Measurements from ENCODE around the gene SLC26A2. TPM values are rescaled to one million over a fixed set of nuclear protein-coding genes. Genes with fewer than 3 reads are reported as not detected.

The SLC26A2 gene
- total and polyA plus RNA-seq, 11 donors, result 1.5 to 22.1 (median 6.8) TPM

DNA sequence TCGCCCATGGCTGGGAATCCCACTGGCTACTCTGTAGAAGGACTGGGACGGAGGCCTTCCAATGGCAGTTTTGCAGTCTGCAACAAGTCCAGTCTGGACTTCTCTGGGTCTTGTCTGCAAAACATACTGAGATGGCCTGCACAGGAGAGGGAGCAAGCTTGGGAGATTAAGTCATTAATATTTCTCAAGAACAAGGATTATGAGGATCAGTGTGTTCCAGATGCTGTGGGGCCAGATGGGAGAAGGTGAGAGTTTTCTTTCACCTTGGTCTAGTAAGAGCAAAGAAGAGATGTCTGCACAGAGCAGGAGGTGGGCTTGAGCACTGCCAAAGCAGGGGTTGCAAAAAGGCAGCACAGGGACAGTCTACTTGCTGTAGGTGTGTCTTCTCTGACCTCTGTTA is 15.9 kb upstream of the SLC26A2 start, which contains the start of gene PDE6A:
Gene PDE6A (minus strand): TSS at position 128 of the 400 bp plus-strand sequence. CDS start 120 bp downstream, at position 8.
- WGBS, 4 donors, result 93 to 100% (median 96%) methylated on average over 2 of the region's 2 CpGs
- Histone ChIP-seq H3K4me1 (peaks cover 0 to 6% (median 2%) of the 10 kb centered on the region in 12 donors), H3K27ac (no peak within 1 kb of the TSS), H3K9me3 (no peaks in the 10 kb centered on the region), H3K36me3 (no peaks in the 10 kb centered on the region), H3K4me3 (no peak within 1 kb of the TSS), H3K27me3 (no peaks in the 10 kb centered on the region)
- TF ChIP-seq, protein P1, sequence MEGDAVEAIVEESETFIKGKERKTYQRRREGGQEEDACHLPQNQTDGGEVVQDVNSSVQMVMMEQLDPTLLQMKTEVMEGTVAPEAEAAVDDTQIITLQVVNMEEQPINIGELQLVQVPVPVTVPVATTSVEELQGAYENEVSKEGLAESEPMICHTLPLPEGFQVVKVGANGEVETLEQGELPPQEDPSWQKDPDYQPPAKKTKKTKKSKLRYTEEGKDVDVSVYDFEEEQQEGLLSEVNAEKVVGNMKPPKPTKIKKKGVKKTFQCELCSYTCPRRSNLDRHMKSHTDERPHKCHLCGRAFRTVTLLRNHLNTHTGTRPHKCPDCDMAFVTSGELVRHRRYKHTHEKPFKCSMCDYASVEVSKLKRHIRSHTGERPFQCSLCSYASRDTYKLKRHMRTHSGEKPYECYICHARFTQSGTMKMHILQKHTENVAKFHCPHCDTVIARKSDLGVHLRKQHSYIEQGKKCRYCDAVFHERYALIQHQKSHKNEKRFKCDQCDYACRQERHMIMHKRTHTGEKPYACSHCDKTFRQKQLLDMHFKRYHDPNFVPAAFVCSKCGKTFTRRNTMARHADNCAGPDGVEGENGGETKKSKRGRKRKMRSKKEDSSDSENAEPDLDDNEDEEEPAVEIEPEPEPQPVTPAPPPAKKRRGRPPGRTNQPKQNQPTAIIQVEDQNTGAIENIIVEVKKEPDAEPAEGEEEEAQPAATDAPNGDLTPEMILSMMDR (IDR thresholded peaks at IDR 0.05), result no peak
- TF ChIP-seq POLR2A (IDR thresholded peaks at IDR 0.05), result no peak
- ATAC-seq (no peak), DNase-seq (no peak)
- intact Hi-C loops (cut with DNase I), result no loop called here

DNA sequence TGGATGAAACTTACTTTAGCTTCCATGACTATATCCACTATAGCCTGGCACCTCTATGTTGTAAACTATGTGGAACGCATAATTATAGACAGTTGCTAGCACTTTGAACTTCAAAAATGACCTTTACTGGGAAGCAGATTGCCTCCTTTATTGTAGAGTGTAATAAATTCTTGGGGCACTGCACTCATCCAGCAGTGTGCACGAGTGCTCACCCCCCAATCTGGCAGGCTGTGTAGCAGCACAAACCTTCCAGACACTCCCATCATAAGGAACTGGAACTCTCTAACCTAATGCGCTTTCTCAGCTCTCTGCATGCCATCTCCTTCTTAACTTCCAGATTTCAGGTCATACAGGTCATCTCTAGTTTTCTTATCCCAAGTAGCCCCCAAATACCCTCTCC is 14.4 kb upstream of the SLC26A2 start:
- 87 to 93% (median 90%) methylated on average over 3 of the region's 3 CpGs for WGBS, 4 donors
- no peak overlapping the region for H3K27ac ChIP-seq
- H3K4me3 ChIP-seq, result no peak overlapping the region
- H3K9me3 ChIP-seq, result no peaks in the 10 kb centered on the region
- no peaks in the 10 kb centered on the region for H3K36me3 ChIP-seq
- no peak for ATAC-seq
- TF ChIP-seq, protein P1 (IDR thresholded peaks at IDR 0.05), result no peak
- no peak for TF ChIP-seq POLR2A (IDR thresholded peaks at IDR 0.05)
- intact Hi-C loops (cut with DNase I), result no loop called here
- DNase-seq, result no peak
- no peaks in the 10 kb centered on the region for H3K27me3 ChIP-seq
- no peaks in the 10 kb centered on the region for H3K4me1 ChIP-seq

DNA sequence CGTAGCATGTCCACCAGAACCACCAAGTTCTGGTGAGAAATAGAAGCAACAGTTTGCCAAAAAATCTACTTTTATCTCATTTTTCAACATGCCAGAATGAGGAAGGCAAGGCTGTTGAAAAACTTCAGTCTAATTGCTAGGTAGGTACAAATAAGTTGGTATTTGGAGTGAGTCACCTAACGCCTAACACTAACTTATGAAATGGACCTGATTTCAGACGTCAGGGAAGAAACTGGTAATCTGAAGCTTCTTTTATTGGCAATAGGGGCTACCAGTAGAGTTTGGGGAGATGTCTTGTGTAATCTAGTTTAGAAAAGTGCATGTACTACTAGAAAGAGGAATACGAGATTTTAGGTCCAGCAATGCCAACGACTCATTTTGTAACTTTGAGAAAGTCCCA is 11.6 kb upstream of the SLC26A2 start:
- H3K36me3 ChIP-seq, result no peaks in the 10 kb centered on the region

DNA sequence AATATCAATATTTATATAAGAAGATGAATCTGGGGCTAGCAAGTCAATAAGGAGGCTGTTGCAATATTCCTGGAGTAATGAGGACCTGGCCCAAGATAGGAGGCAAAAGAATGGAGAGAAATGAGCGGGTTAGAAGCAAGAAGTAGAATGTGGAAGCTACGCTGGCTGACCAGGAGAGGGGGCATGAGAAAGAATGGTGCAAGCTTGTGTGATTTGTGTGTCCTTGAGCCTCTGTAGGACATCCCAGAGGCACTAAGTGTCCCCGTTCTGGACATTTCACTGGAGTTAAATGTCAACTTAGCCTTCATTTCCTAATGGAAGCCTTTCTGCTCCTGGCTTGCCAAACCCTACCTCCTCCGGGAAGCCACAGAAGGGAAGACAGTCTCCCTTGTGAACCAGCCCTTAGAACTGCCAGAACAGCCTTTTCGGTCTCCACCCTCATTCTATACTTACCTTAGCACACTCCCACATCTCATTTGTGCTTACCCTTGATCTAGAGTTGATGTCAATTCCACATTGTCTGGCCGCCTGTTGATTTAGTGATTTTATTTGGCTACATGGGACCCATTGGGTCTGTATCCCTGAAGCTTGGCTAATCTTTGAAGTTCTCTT is 9.3 kb upstream of the SLC26A2 start:
- Histone ChIP-seq H3K27me3 (no peaks in the 10 kb centered on the region), H3K27ac (no peak overlapping the region), H3K4me1 (no peaks in the 10 kb centered on the region), H3K9me3 (no peaks in the 10 kb centered on the region), H3K4me3 (no peak overlapping the region), H3K36me3 (no peaks in the 10 kb centered on the region)
- no peak for DNase-seq
- TF ChIP-seq, protein P1 (IDR thresholded peaks at IDR 0.05), result no peak
- TF ChIP-seq POLR2A (IDR thresholded peaks at IDR 0.05), result no peak
- whole genome bisulfite sequencing, 4 donors, result 64 to 81% (median 77%) methylated on average over 6 of the region's 6 CpGs
- ATAC-seq, result peak in 1 of 4 donors; percentile 28
- intact Hi-C loops (cut with DNase I), result no loop called here

More for the DNA sequence above, 11.6 kb upstream of the SLC26A2 start:
- WGBS, 4 donors, result 86 to 92% (median 88%) methylated on average over 5 of the region's 5 CpGs
- intact Hi-C loops (cut with DNase I), result no loop called here
- H3K9me3 ChIP-seq, result no peaks in the 10 kb centered on the region
- ATAC-seq, result no peak
- no peaks in the 10 kb centered on the region for H3K27me3 ChIP-seq
- no peak overlapping the region for H3K4me3 ChIP-seq
- H3K4me1 ChIP-seq, result no peaks in the 10 kb centered on the region
- H3K27ac ChIP-seq, result no peak overlapping the region
- TF ChIP-seq, protein P1 (IDR thresholded peaks at IDR 0.05), result no peak
- no peak for TF ChIP-seq POLR2A (IDR thresholded peaks at IDR 0.05)
- no peak for DNase-seq

Measured in heart left ventricle (tissue), 16 donors.